GM21367 (cell line): Measurements from ENCODE around the gene SORCS1.

Experiments
- ATAC-seq: cut with Tn5 transposase; IDR thresholded peaks from one replicate; pipeline ENCODE4 v1.9.1; 2021; ENCODE audit not compliant: unreplicated experiment

SORCS1 gene

GRCh38 chr10:106557951-106558733, 606.4 kb downstream of the SORCS1 start:
- ATAC-seq, result no peak

GRCh38 chr10:106557053-106557452, 607.5 kb downstream of the SORCS1 start:
- no peak for ATAC-seq

- no peak for ATAC-seq
These were observed 608.9 kb downstream of the SORCS1 start for GRCh38 chr10:106555599-106555998.

GRCh38 chr10:106551501-106552062, 612.9 kb downstream of the SORCS1 start:
- ATAC-seq, result no peak

- ATAC-seq, result no peak
These were observed 615.7 kb downstream of the SORCS1 start for GRCh38 chr10:106548832-106549231.

- no peak for ATAC-seq
These were observed 617.4 kb downstream of the SORCS1 start for GRCh38 chr10:106547047-106547635.

- ATAC-seq, result no peak
These were observed 622.0 kb downstream of the SORCS1 start for GRCh38 chr10:106542461-106542860.

- ATAC-seq, result no peak
These were observed 623.9 kb downstream of the SORCS1 start for GRCh38 chr10:106540645-106541044.

- ATAC-seq, result no peak
These were observed 626.6 kb downstream of the SORCS1 start for GRCh38 chr10:106537866-106538265.

GRCh38 chr10:106535304-106535953, 629.1 kb downstream of the SORCS1 start:
- ATAC-seq, result no peak

GRCh38 chr10:106534441-106534840, 630.1 kb downstream of the SORCS1 start:
- no peak for ATAC-seq

- ATAC-seq, result no peak
These were observed 635.8 kb downstream of the SORCS1 start for GRCh38 chr10:106528702-106529101.

- no peak for ATAC-seq
These were observed 638.7 kb downstream of the SORCS1 start for GRCh38 chr10:106525835-106526234.
